Measurements from ENCODE around the gene PABPC1L2A.

- TF ChIP-seq, protein P1, sequence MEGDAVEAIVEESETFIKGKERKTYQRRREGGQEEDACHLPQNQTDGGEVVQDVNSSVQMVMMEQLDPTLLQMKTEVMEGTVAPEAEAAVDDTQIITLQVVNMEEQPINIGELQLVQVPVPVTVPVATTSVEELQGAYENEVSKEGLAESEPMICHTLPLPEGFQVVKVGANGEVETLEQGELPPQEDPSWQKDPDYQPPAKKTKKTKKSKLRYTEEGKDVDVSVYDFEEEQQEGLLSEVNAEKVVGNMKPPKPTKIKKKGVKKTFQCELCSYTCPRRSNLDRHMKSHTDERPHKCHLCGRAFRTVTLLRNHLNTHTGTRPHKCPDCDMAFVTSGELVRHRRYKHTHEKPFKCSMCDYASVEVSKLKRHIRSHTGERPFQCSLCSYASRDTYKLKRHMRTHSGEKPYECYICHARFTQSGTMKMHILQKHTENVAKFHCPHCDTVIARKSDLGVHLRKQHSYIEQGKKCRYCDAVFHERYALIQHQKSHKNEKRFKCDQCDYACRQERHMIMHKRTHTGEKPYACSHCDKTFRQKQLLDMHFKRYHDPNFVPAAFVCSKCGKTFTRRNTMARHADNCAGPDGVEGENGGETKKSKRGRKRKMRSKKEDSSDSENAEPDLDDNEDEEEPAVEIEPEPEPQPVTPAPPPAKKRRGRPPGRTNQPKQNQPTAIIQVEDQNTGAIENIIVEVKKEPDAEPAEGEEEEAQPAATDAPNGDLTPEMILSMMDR (IDR thresholded peaks at IDR 0.05; ENCODE audit: low read depth, low read length), result no peak
- TF ChIP-seq EZH2phosphoT487 (IDR thresholded peaks at IDR 0.05; ENCODE audit: low read depth), result no peak
Measured at GRCh38 chrX:73126240-73126639, 46.9 kb upstream of the PABPC1L2A start.

Data from OCI-LY3 (cell line).